ENCODE measurements around the gene MDH1.
"Not testable (repeated sequence)": the region's sequence is repeated elsewhere in the genome, so short reads cannot be mapped to it uniquely, and the experiment has no call there.

MDH1 gene

DNA sequence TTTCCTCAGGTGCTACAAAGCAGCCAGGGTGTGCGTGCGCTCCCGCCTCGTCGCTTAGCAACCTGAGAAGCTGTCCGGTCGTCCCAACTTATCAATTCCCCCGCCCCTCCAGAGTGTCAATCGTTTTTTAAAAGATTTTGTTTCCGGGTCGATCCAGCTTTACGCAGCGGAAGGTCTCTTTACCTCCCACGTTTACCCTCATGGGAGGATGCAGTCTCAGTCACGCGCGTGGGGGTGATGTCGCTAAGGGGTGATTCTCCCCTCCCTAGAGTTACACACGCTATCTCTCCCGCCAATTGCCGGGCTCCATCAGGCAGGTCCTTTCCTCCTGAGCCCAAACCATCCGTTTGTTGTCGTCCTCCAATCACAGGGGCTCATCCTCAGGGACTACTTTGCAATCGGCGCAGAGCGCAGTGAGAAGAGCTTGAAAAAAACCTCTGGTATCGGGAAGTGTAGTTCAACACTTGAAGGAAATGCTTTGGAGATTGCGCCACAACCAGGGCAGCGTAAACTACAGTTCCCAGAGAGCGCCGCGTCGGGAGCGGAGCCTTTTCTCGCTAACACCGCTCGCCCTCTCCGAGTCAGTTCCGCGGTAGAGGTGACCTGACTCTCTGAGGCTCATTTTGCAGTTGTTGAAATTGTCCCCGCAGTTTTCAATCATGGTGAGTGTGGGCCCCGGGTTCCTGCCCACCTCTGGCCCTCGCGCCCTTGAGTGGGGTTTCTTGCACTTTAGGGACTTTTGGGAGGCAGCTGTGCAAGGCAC, at the start of gene MDH1, which contains the start of gene WDPCP:
Gene MDH1 (plus strand): TSS at position 579 of the 763 bp plus-strand sequence. CDS start 81 bp downstream, at position 660.
Gene WDPCP (minus strand): TSS at position 93 of the 763 bp plus-strand sequence. CDS start 206 bp downstream, outside the sequence.
- Histone ChIP-seq H3K27me3 (ENCODE audit: control insufficient read depth in 5 of 5, insufficient read depth in 4 of 5, low read length in 5 of 5) (peaks cover 0 to 2% (median 0%) of the 10 kb centered on the region in 5 donors), H3K36me3 (ENCODE audit: control insufficient read depth in 5 of 5, insufficient read depth in 5 of 5, low read length in 5 of 5) (peaks cover 0 to 7% (median 4%) of the 10 kb centered on the region in 5 donors), H3K4me3 (ENCODE audit: low read depth in 1 of 5, low read length in 5 of 5) (peak within 1 kb of the TSS; percentile 76 to 99 (median 89)), H3K9me3 (ENCODE audit: control insufficient read depth in 5 of 5, low read length in 5 of 5) (no peaks in the 10 kb centered on the region), H3K9ac (ENCODE audit: low read length in 5 of 5) (peak within 1 kb of the TSS; percentile 91 to 93 (median 93)), H3K4me1 (ENCODE audit: control insufficient read depth in 5 of 5, insufficient read depth in 5 of 5, low read length in 5 of 5) (peaks cover 8 to 61% (median 45%) of the 10 kb centered on the region in 5 donors), H3K27ac (ENCODE audit: low read depth, low read length) (peak within 1 kb of the TSS; percentile 96)

DNA sequence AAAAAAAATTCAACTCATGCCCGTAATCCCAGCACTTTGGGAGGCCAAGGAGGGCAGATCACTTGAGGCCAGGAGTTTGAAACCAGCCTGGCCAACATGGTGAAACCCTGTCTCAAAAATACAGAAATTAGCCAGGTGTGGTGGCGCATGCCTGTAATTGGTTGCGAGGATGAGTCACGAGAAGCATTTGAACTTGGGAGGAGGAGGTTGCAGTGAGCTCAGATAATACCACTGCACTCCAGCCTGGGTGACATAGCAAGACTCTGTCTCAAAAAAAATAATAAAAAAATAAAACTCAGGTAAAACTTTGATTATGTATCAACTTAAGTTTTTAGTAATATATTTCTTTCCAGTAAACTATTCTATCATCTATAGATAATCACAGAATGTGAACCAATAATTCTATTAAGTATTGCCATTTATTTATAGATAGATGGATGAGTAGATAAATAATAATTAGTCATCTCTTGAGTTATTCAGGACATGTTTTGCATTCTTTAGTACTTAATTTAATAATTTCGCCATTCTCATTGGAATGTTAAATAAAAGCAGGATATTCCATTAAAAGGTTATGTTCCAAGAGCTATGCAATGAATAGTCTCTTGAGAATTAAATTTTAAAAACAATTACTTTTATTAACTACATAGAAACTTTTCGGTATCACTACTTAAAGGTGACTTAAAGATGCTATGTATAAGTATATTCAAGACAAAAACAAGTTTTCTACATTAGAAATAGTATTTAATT, 49.2 kb upstream of the MDH1 start:
- Histone ChIP-seq H3K27ac (ENCODE audit: low read depth, low read length) (no peak overlapping the region), H3K4me3 (ENCODE audit: low read depth in 1 of 5, low read length in 5 of 5) (no peak overlapping the region), H3K27me3 (ENCODE audit: control insufficient read depth in 5 of 5, insufficient read depth in 4 of 5, low read length in 5 of 5) (no peaks in the 10 kb centered on the region), H3K9me3 (ENCODE audit: control insufficient read depth in 5 of 5, low read length in 5 of 5) (no peaks in the 10 kb centered on the region), H3K4me1 (ENCODE audit: control insufficient read depth in 5 of 5, insufficient read depth in 5 of 5, low read length in 5 of 5) (no peaks in the 10 kb centered on the region), H3K36me3 (ENCODE audit: control insufficient read depth in 5 of 5, insufficient read depth in 5 of 5, low read length in 5 of 5) (peaks cover 0 to 3% (median 0%) of the 10 kb centered on the region in 5 donors), H3K9ac (ENCODE audit: low read length in 5 of 5) (no peak overlapping the region)

DNA sequence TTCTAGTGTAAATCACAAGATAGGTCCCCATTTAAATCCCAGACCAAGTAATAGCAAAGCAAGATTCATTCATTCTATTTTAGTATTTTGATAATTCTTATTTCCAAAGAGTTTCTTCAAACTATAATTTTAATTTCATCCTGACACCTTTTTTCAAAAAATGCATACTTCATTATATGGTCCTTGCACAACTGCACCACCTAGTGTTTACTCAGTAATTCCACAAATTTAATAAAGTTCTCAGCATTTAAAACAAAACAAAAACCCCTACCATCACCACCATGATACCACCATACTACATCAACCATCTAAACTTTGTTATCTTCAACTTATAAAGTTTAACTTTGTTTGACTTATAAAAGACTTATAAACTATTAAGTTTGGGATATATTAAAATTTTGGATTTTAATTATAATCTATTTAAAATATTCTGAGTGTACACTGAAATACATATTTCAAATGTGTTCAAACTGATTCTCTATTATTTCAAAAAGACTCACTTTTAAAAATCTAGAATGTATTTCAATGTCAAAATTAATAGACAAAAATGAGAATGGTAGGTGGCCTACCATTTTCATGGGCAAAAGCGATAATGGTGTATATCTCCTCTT, 44.6 kb upstream of the MDH1 start:
- Histone ChIP-seq H3K9me3 (ENCODE audit: control insufficient read depth in 5 of 5, low read length in 5 of 5) (no peaks in the 10 kb centered on the region), H3K4me3 (ENCODE audit: low read depth in 1 of 5, low read length in 5 of 5) (no peak overlapping the region), H3K27ac (ENCODE audit: low read depth, low read length) (no peak overlapping the region), H3K9ac (ENCODE audit: low read length in 5 of 5) (no peak overlapping the region), H3K27me3 (ENCODE audit: control insufficient read depth in 5 of 5, insufficient read depth in 4 of 5, low read length in 5 of 5) (no peaks in the 10 kb centered on the region), H3K36me3 (ENCODE audit: control insufficient read depth in 5 of 5, insufficient read depth in 5 of 5, low read length in 5 of 5) (peaks cover 0 to 3% (median 0%) of the 10 kb centered on the region in 5 donors), H3K4me1 (ENCODE audit: control insufficient read depth in 5 of 5, insufficient read depth in 5 of 5, low read length in 5 of 5) (peaks cover 0 to 4% (median 0%) of the 10 kb centered on the region in 5 donors)

DNA sequence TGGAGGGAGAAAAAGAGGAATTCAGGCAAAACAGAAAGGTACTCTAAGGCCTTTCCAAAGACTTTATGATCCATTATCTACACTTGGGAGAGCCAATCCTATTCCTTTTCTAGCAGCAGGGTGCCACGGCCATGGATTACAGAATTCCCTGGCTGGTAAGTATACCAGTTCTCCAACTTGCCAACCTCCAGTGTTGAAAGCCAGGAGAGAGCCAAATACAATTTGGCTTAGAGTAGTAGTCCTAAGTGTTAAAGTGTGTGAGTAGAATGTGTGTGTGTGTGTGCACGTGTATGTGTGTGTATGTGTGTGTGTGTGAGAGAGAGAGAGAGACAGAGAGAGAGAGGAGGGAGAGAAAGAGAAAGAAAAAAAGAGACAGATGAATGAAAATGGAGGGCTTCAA, 43.7 kb upstream of the MDH1 start:
- H3K36me3 ChIP-seq (ENCODE audit: control insufficient read depth in 5 of 5, insufficient read depth in 5 of 5, low read length in 5 of 5) = peaks cover 0 to 3% (median 0%) of the 10 kb centered on the region in 5 donors
- no peaks in the 10 kb centered on the region for H3K9me3 ChIP-seq (ENCODE audit: control insufficient read depth in 5 of 5, low read length in 5 of 5)
- H3K27me3 ChIP-seq (ENCODE audit: control insufficient read depth in 5 of 5, insufficient read depth in 4 of 5, low read length in 5 of 5) = no peaks in the 10 kb centered on the region
- H3K9ac ChIP-seq (ENCODE audit: low read length in 5 of 5) = peak overlapping the region in 1 of 5 donors; percentile 32
- no peak overlapping the region for H3K27ac ChIP-seq (ENCODE audit: low read depth, low read length)
- H3K4me1 ChIP-seq (ENCODE audit: control insufficient read depth in 5 of 5, insufficient read depth in 5 of 5, low read length in 5 of 5) = peaks cover 0 to 4% (median 0%) of the 10 kb centered on the region in 5 donors
- no peak overlapping the region for H3K4me3 ChIP-seq (ENCODE audit: low read depth in 1 of 5, low read length in 5 of 5)

DNA sequence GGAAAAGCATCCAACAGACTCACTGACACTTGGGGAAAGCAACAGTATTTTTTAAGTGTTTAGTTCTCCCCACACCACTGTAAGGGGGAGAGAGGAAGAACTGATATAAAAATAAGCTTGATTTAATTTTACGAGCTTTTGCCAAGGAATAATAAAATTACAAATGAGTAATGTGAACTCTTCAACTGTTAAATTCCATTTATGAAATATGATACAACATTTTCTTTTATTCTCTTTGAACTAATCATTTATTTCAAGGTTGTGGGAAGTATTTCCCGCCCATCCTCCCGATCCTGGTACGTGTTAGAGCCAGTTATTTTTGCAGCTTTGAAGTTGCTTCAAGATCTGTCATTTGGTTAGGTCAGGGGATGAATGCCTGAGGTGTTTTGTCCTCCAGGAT, 35.7 kb upstream of the MDH1 start:
- peaks cover 0 to 17% (median 8%) of the 10 kb centered on the region in 5 donors for H3K4me1 ChIP-seq (ENCODE audit: control insufficient read depth in 5 of 5, insufficient read depth in 5 of 5, low read length in 5 of 5)
- peak overlapping the region in 2 of 5 donors; percentile 52 to 60 for H3K9ac ChIP-seq (ENCODE audit: low read length in 5 of 5)
- peak overlapping the region; percentile 21 for H3K27ac ChIP-seq (ENCODE audit: low read depth, low read length)
- no peaks in the 10 kb centered on the region for H3K27me3 ChIP-seq (ENCODE audit: control insufficient read depth in 5 of 5, insufficient read depth in 4 of 5, low read length in 5 of 5)
- no peaks in the 10 kb centered on the region for H3K9me3 ChIP-seq (ENCODE audit: control insufficient read depth in 5 of 5, low read length in 5 of 5)
- peaks cover 2 to 17% (median 7%) of the 10 kb centered on the region in 5 donors for H3K36me3 ChIP-seq (ENCODE audit: control insufficient read depth in 5 of 5, insufficient read depth in 5 of 5, low read length in 5 of 5)
- no peak overlapping the region for H3K4me3 ChIP-seq (ENCODE audit: low read depth in 1 of 5, low read length in 5 of 5)

DNA sequence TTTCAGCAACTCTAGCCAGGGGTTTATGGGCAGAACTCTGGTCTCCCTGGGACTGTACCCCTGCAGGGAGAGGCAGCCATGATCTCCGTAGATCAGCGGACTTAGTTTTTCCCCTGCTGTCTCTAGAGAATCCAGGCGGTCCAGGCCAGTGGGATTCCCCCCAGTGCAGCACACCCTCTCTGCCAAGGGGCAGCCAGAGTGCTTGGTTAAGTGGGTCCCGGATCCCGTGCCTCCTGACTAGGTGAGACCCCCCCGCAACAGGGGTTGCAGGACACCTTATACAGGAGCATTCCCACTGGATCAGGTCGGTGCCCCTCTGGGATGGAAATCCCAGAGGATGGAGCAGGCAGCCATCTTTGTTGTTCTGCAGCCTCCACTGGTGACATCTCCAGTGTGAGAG, 33.5 kb upstream of the MDH1 start:
- Histone ChIP-seq H3K27ac (ENCODE audit: low read depth, low read length) (no peak overlapping the region), H3K9me3 (ENCODE audit: control insufficient read depth in 5 of 5, low read length in 5 of 5) (peaks cover 0 to 3% (median 0%) of the 10 kb centered on the region in 5 donors), H3K36me3 (ENCODE audit: control insufficient read depth in 5 of 5, insufficient read depth in 5 of 5, low read length in 5 of 5) (peaks cover 2 to 17% (median 7%) of the 10 kb centered on the region in 5 donors), H3K4me1 (ENCODE audit: control insufficient read depth in 5 of 5, insufficient read depth in 5 of 5, low read length in 5 of 5) (peaks cover 0 to 17% (median 8%) of the 10 kb centered on the region in 5 donors), H3K27me3 (ENCODE audit: control insufficient read depth in 5 of 5, insufficient read depth in 4 of 5, low read length in 5 of 5) (no peaks in the 10 kb centered on the region), H3K9ac (ENCODE audit: low read length in 5 of 5) (no peak overlapping the region), H3K4me3 (ENCODE audit: low read depth in 1 of 5, low read length in 5 of 5) (no peak overlapping the region)

DNA sequence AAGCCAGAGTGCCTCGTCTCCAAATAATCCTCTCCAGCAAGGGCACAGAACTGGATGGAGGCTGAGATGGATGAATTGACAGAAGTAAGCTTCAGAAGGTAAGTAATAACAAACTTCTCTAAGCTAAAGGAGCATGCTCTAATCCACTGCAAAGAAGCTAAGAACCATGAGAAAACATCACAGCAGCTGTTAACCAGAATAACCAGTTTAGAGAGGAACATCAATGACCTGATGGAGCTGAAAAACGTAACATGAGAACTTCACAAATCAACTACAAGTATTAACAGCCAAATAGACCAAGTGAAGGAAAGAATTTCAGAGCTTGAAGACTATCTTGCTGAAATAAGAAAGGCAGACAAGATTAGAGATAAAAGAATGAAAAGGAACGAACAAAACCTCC, 32.8 kb upstream of the MDH1 start:
- H3K9ac ChIP-seq (ENCODE audit: low read length in 5 of 5) = no peak overlapping the region
- H3K4me1 ChIP-seq (ENCODE audit: control insufficient read depth in 5 of 5, insufficient read depth in 5 of 5, low read length in 5 of 5) = peaks cover 0 to 17% (median 8%) of the 10 kb centered on the region in 5 donors
- no peak overlapping the region for H3K4me3 ChIP-seq (ENCODE audit: low read depth in 1 of 5, low read length in 5 of 5)
- H3K27me3 ChIP-seq (ENCODE audit: control insufficient read depth in 5 of 5, insufficient read depth in 4 of 5, low read length in 5 of 5) = no peaks in the 10 kb centered on the region
- peaks cover 0 to 3% (median 0%) of the 10 kb centered on the region in 5 donors for H3K9me3 ChIP-seq (ENCODE audit: control insufficient read depth in 5 of 5, low read length in 5 of 5)
- H3K27ac ChIP-seq (ENCODE audit: low read depth, low read length) = no peak overlapping the region
- peaks cover 2 to 17% (median 7%) of the 10 kb centered on the region in 5 donors for H3K36me3 ChIP-seq (ENCODE audit: control insufficient read depth in 5 of 5, insufficient read depth in 5 of 5, low read length in 5 of 5)

DNA sequence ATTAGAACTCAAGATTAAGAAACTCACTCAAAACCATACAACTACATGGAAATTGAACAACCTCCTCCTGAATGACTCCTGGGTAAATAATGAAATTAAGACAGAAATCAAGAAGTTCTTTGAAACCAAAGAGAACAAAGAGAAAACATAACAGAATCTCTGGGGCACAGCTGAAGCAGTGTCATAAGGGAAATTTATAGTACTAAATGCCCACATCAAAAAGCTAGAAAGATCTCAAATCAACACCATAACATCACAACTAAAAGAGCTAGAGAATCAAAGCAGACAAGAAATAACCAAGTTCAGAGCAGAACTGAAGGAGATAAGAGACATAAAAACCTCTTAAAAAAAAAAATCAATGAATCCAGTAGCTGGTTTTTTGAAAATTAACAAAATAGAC, 30.9 kb upstream of the MDH1 start:
- not testable (repeated sequence) for H3K9ac ChIP-seq (ENCODE audit: low read length in 5 of 5); H3K9me3 ChIP-seq (ENCODE audit: control insufficient read depth in 5 of 5, low read length in 5 of 5); H3K4me3 ChIP-seq (ENCODE audit: low read depth in 1 of 5, low read length in 5 of 5); H3K27ac ChIP-seq (ENCODE audit: low read depth, low read length); H3K27me3 ChIP-seq (ENCODE audit: control insufficient read depth in 5 of 5, insufficient read depth in 4 of 5, low read length in 5 of 5)
- Histone ChIP-seq H3K4me1 (ENCODE audit: control insufficient read depth in 5 of 5, insufficient read depth in 5 of 5, low read length in 5 of 5) (peaks cover 0 to 13% (median 7%) of the 10 kb centered on the region in 5 donors), H3K36me3 (ENCODE audit: control insufficient read depth in 5 of 5, insufficient read depth in 5 of 5, low read length in 5 of 5) (peaks cover 2 to 22% (median 9%) of the 10 kb centered on the region in 5 donors)

DNA sequence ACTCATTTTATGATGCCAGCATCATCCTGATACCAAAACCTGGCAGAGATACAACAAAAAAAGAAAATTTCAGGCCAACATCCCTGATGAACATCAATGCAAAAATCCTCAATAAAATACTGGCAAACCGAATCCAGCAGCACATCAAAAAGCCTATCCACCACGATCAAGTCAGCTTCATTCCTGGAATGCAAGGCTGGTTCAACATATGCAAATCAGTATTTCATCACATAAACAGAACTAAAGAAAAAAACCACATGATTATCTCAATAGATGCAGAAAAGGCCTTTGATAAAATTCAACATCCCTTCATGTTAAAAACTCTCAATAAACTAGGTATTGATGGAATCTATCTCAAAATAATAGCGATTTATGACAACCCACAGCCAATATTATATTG, 29.8 kb upstream of the MDH1 start:
- not testable (repeated sequence) for H3K9ac ChIP-seq (ENCODE audit: low read length in 5 of 5); H3K27ac ChIP-seq (ENCODE audit: low read depth, low read length); H3K4me3 ChIP-seq (ENCODE audit: low read depth in 1 of 5, low read length in 5 of 5); H3K9me3 ChIP-seq (ENCODE audit: control insufficient read depth in 5 of 5, low read length in 5 of 5); H3K27me3 ChIP-seq (ENCODE audit: control insufficient read depth in 5 of 5, insufficient read depth in 4 of 5, low read length in 5 of 5); H3K4me1 ChIP-seq (ENCODE audit: control insufficient read depth in 5 of 5, insufficient read depth in 5 of 5, low read length in 5 of 5)
- H3K36me3 ChIP-seq (ENCODE audit: control insufficient read depth in 5 of 5, insufficient read depth in 5 of 5, low read length in 5 of 5) = peaks cover 2 to 28% (median 14%) of the 10 kb centered on the region in 5 donors

All from subcutaneous abdominal adipose tissue (tissue), 5 donors.